NCI-H2107 treated with DMSO at 0.1 percent for 48 hours (cell line): ENCODE results near the gene CHMP2B.
A peak's percentile ranks its signal among the peaks of the same experiment; 100 is the strongest.

Experiments used
- DNase-seq: peaks from one replicate; lab custom pipeline; 2025; ENCODE audit not compliant: unreplicated experiment; lab: John Stamatoyannopoulos, UW

The CHMP2B gene

GRCh38 chr3:87227104-87227834 is at the start of gene CHMP2B:
Gene CHMP2B (plus strand): TSS chr3:87227309. CDS start chr3:87227523, 214 bp downstream.
- DNase-seq, result peak; percentile 87

- DNase-seq, result no peak
Observed at GRCh38 chr3:87179642-87180041, 47.5 kb upstream of the CHMP2B start.

GRCh38 chr3:87181551-87181950 is 45.6 kb upstream of the CHMP2B start:
- no peak for DNase-seq

- no peak for DNase-seq
Observed at GRCh38 chr3:87182023-87182422, 45.1 kb upstream of the CHMP2B start.

GRCh38 chr3:87186608-87187159 is 40.4 kb upstream of the CHMP2B start:
- peak; percentile 70 for DNase-seq

- DNase-seq, result peak; percentile 30
Observed at GRCh38 chr3:87191175-87191574, 35.9 kb upstream of the CHMP2B start.

- no peak for DNase-seq
Observed at GRCh38 chr3:87191641-87192040, 35.5 kb upstream of the CHMP2B start.

GRCh38 chr3:87196879-87197278 is 30.2 kb upstream of the CHMP2B start:
- no peak for DNase-seq

GRCh38 chr3:87197531-87197930 is 29.6 kb upstream of the CHMP2B start:
- DNase-seq, result no peak

GRCh38 chr3:87198774-87199173 is 28.3 kb upstream of the CHMP2B start:
- no peak for DNase-seq

GRCh38 chr3:87199628-87200027 is 27.5 kb upstream of the CHMP2B start:
- no peak for DNase-seq

- no peak for DNase-seq
Observed at GRCh38 chr3:87200060-87200647, 27.0 kb upstream of the CHMP2B start.

- no peak for DNase-seq
Observed at GRCh38 chr3:87201727-87202126, 25.4 kb upstream of the CHMP2B start.

GRCh38 chr3:87203809-87204208 is 23.3 kb upstream of the CHMP2B start:
- no peak for DNase-seq

GRCh38 chr3:87206070-87206469 is 21.0 kb upstream of the CHMP2B start:
- DNase-seq, result no peak

GRCh38 chr3:87206635-87207034 is 20.5 kb upstream of the CHMP2B start:
- DNase-seq, result no peak

- no peak for DNase-seq
Observed at GRCh38 chr3:87207460-87207859, 19.6 kb upstream of the CHMP2B start.

- DNase-seq, result no peak
Observed at GRCh38 chr3:87209111-87209510, 18.0 kb upstream of the CHMP2B start.

GRCh38 chr3:87218560-87218959 is 8.5 kb upstream of the CHMP2B start:
- DNase-seq, result no peak

GRCh38 chr3:87219611-87220010 is 7.5 kb upstream of the CHMP2B start:
- no peak for DNase-seq

- peak; percentile 49 for DNase-seq
Observed at GRCh38 chr3:87225659-87226058, 1.4 kb upstream of the CHMP2B start.

- no peak for DNase-seq
Observed at GRCh38 chr3:87227835-87228144, 681 bp downstream of the CHMP2B start.

- DNase-seq, result no peak
Observed at GRCh38 chr3:87228316-87228715, 1.2 kb downstream of the CHMP2B start.
